Stimulated activated CD8-positive, alpha-beta memory T cell treated with anti-CD3 and anti-CD28 coated beads, Interleukin-15, amount 100 ng/mL, for 48 hours (primary cell): ENCODE data around the gene LTB4R2.
A peak's percentile ranks its signal among the peaks of the same experiment; 100 is the strongest.

Experiments
- DNase-seq, 2 donors: peaks; one replicate each; pipeline ENCODE4 v3.0.0-alpha.2; 2020; ENCODE audit warnings: low read depth in 2 of 2

The LTB4R2 gene

GRCh38 chr14:24309538-24310264 is at the start of gene LTB4R2:
LTB4R2 (plus strand) TSS chr14:24310140; CDS start chr14:24310665, 525 bp downstream.
- DNase-seq = no peak

- no peak for DNase-seq
Measured at GRCh38 chr14:24260780-24261157, 49.2 kb upstream of the LTB4R2 start.

- no peak for DNase-seq
Measured at GRCh38 chr14:24261256-24261968, 48.5 kb upstream of the LTB4R2 start.

- no peak for DNase-seq
Measured at GRCh38 chr14:24261969-24262327, 48.0 kb upstream of the LTB4R2 start.

- DNase-seq = no peak
Measured at GRCh38 chr14:24262821-24263733, 46.9 kb upstream of the LTB4R2 start, which contains the start of gene TGM1. TGM1 (minus strand) TSS chr14:24263177; CDS start chr14:24262352, 825 bp downstream.

- no peak for DNase-seq
Measured at GRCh38 chr14:24263848-24264247, 46.1 kb upstream of the LTB4R2 start.

- no peak for DNase-seq
Measured at GRCh38 chr14:24264298-24264697, 45.6 kb upstream of the LTB4R2 start.

GRCh38 chr14:24266344-24267244 is 43.3 kb upstream of the LTB4R2 start:
- DNase-seq = no peak

- no peak for DNase-seq
Measured at GRCh38 chr14:24267516-24267915, 42.4 kb upstream of the LTB4R2 start.

GRCh38 chr14:24268225-24268624 is 41.7 kb upstream of the LTB4R2 start:
- no peak for DNase-seq

- DNase-seq = no peak
Measured at GRCh38 chr14:24269368-24269767, 40.6 kb upstream of the LTB4R2 start.

GRCh38 chr14:24269910-24270536 is 39.9 kb upstream of the LTB4R2 start:
- no peak for DNase-seq

GRCh38 chr14:24270537-24271133 is 39.3 kb upstream of the LTB4R2 start:
- no peak for DNase-seq

- DNase-seq = peak; percentile 77 to 85
Measured at GRCh38 chr14:24271134-24271833, 38.7 kb upstream of the LTB4R2 start, which contains the start of gene RABGGTA. RABGGTA (minus strand) TSS chr14:24271597; CDS start chr14:24271115, 482 bp downstream.

GRCh38 chr14:24271834-24272263 is 38.1 kb upstream of the LTB4R2 start:
- no peak for DNase-seq

- DNase-seq = no peak
Measured at GRCh38 chr14:24272467-24272866, 37.5 kb upstream of the LTB4R2 start.

GRCh38 chr14:24273422-24273998 is 36.4 kb upstream of the LTB4R2 start:
- no peak for DNase-seq

GRCh38 chr14:24274101-24274543 is 35.8 kb upstream of the LTB4R2 start:
- peak; percentile 27 to 42 for DNase-seq

- DNase-seq = no peak
Measured at GRCh38 chr14:24277071-24277470, 32.9 kb upstream of the LTB4R2 start.
